NB4 (cell line): ENCODE data around the gene CEBPB.

ENCODE experiments used
- CTCF ChIP-seq: IDR thresholded peaks from one replicate; pipeline ENCODE4 v1.5.1; 2012; ENCODE audit warnings: low read depth, low read length
- MAX ChIP-seq: IDR thresholded peaks from 2 replicates; pipeline ENCODE4 v1.6.1; 2011; ENCODE audit warnings: low read depth, low read length
- MYC ChIP-seq: IDR thresholded peaks from 2 replicates; pipeline ENCODE4 v1.6.1; 2011; ENCODE audit warnings: low read depth, low read length
- POLR2A ChIP-seq: IDR thresholded peaks from 2 replicates; pipeline ENCODE4 v1.6.1; 2011; ENCODE audit warnings: mild to moderate bottlenecking; ENCODE audit not compliant: insufficient read length; ENCODE audit errors: extremely low read depth

GRCh38 chr20:50142812-50143211 is 47.8 kb upstream of the CEBPB start:
- no peak for TF ChIP-seq POLR2A
- no peak for TF ChIP-seq CTCF
- no peak for TF ChIP-seq MYC
- no peak for TF ChIP-seq MAX
